ENCODE data around the gene SLFN12L.

Gene SLFN12L

DNA sequence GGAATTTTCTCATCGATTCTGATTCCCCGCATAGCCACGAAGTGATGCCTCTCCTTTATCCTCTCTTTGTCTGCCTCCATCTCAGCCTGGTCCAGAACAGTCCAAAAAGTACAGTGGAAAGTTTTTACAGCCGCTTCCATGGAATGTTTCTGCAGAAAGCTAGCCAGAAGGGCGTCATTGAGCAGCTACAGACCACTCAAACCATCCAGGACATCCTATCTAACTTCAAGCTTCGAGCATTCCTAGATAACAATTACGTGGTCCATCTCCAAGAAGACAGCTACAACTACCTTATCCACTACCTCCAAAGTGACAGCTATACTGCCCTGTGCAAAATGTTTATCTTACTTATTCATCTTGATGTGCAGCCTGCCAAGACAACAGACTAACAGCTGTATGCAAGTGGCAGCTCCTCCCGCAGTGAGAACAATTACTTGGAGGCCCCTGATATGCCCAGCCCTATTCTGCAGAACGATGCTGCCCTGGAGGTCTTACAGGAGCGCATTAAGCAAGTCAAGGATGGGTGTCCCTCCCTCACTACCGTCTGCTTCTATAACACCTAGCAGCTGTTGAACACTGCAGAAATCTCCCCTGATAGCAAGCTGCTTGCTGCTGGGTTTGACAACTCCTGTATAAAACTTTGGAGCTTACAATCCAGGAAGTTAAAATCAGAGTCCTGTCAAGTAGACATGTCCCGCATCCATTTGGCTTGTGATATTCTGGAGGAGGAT lies 38.9 kb downstream of the SLFN12L start:
- no peak for TF ChIP-seq EZH2phosphoT487 (IDR thresholded peaks at IDR 0.05; ENCODE audit: low read depth)
- TF ChIP-seq, protein P1, sequence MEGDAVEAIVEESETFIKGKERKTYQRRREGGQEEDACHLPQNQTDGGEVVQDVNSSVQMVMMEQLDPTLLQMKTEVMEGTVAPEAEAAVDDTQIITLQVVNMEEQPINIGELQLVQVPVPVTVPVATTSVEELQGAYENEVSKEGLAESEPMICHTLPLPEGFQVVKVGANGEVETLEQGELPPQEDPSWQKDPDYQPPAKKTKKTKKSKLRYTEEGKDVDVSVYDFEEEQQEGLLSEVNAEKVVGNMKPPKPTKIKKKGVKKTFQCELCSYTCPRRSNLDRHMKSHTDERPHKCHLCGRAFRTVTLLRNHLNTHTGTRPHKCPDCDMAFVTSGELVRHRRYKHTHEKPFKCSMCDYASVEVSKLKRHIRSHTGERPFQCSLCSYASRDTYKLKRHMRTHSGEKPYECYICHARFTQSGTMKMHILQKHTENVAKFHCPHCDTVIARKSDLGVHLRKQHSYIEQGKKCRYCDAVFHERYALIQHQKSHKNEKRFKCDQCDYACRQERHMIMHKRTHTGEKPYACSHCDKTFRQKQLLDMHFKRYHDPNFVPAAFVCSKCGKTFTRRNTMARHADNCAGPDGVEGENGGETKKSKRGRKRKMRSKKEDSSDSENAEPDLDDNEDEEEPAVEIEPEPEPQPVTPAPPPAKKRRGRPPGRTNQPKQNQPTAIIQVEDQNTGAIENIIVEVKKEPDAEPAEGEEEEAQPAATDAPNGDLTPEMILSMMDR (IDR thresholded peaks at IDR 0.05; ENCODE audit: low read depth, low read length) = no peak
- H2AFZ ChIP-seq (ENCODE audit: low read depth, low read length) = no peak overlapping the region
- no peak overlapping the region for H3K27ac ChIP-seq (ENCODE audit: low read length)
- H3K79me2 ChIP-seq (ENCODE audit: low read length) = no peaks in the 10 kb centered on the region
- no peak overlapping the region for H3K4me3 ChIP-seq (ENCODE audit: low read length)
- H3K9me3 ChIP-seq (ENCODE audit: insufficient read depth, low read length) = no peaks in the 10 kb centered on the region
- H3K4me1 ChIP-seq (ENCODE audit: low read length) = no peaks in the 10 kb centered on the region
- H4K20me1 ChIP-seq (ENCODE audit: insufficient read depth, low read length) = no peaks in the 10 kb centered on the region
- H3K9ac ChIP-seq (ENCODE audit: low read length) = no peak overlapping the region
- no peaks in the 10 kb centered on the region for H3K27me3 ChIP-seq (ENCODE audit: low read depth, low read length)
- H3K4me2 ChIP-seq (ENCODE audit: low read length) = no peak overlapping the region
- no peaks in the 10 kb centered on the region for H3K36me3 ChIP-seq (replicated peaks; ENCODE audit: low read depth, low read length)

DNA sequence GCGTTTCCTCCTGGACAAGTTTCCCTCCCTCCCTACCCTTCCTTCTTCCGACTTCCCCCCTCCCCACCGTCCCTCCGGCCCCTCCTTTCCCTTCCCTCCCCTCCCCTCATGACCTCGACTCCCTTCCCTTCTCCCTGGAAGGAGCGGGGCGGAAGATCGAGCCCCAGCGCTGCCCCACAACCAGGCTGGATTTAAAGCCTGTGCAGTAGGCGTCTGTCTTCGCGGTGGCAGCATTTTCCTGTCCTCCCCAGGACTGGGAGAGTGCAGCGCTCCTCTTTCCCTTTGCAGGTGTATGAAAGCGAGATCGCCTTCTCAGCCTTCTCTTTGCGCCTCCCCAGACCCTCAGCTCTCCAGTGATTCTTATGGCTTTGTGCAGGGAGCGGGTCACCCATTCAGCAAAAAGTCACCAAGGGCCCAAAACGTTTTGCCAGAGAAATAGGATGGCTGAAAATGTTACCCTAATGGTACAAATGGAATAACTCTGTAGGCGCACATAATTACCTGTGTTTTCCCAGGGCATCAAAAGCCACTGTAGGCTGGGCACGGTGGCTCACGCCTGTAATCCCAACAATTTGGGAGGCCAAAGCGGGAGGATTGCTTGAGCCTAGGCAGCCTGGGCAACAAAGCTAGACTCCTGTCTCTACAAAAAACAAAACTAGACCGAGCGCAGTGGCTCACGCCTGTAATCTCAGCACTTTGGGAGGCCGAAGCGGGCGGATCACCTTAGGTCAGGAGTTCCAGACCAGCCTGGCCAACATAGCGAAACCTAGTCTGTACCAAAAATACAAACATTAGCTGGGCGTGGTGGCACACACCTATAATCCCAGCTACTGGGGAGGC lies 40.8 kb downstream of the SLFN12L start:
- Histone ChIP-seq H3K9me3 (ENCODE audit: insufficient read depth, low read length) (no peaks in the 10 kb centered on the region), H3K36me3 (replicated peaks; ENCODE audit: low read depth, low read length) (no peaks in the 10 kb centered on the region), H3K9ac (ENCODE audit: low read length) (no peak overlapping the region), H3K79me2 (ENCODE audit: low read length) (no peaks in the 10 kb centered on the region), H3K4me3 (ENCODE audit: low read length) (no peak overlapping the region), H3K4me2 (ENCODE audit: low read length) (no peak overlapping the region), H3K27me3 (ENCODE audit: low read depth, low read length) (peaks cover 12% of the 10 kb centered on the region; the same call in 1 of the 2 replicates), H3K27ac (ENCODE audit: low read length) (no peak overlapping the region), H2AFZ (ENCODE audit: low read depth, low read length) (no peak overlapping the region), H3K4me1 (ENCODE audit: low read length) (no peaks in the 10 kb centered on the region), H4K20me1 (ENCODE audit: insufficient read depth, low read length) (no peaks in the 10 kb centered on the region)
- TF ChIP-seq, protein P1 (IDR thresholded peaks at IDR 0.05; ENCODE audit: low read depth, low read length) = no peak
- no peak for TF ChIP-seq EZH2phosphoT487 (IDR thresholded peaks at IDR 0.05; ENCODE audit: low read depth)

DNA sequence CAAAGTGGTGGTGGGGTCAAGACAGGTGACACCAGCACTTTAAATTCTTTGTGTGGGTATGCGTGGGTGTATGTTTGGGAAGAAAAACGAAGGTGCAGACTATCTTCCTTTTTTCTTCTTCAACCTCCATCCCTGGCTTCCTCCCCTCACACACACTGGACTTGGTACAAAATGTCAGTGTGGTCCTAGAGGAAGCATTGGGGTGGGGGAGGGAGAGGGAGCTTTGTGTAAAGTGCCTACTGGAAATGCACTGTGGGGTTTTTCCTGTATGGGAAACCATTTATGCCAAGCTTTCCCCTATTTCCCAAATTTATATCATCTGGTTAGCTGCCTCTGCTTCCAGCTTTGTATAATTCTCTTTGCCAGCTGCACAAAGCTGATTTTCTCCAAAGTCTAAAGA lies 44.4 kb downstream of the SLFN12L start:
- Histone ChIP-seq H3K4me2 (ENCODE audit: low read length) (no peak overlapping the region), H2AFZ (ENCODE audit: low read depth, low read length) (no peak overlapping the region), H3K4me1 (ENCODE audit: low read length) (no peaks in the 10 kb centered on the region), H3K27me3 (ENCODE audit: low read depth, low read length) (peaks cover 21% of the 10 kb centered on the region), H3K9me3 (ENCODE audit: insufficient read depth, low read length) (no peaks in the 10 kb centered on the region), H3K27ac (ENCODE audit: low read length) (no peak overlapping the region), H3K36me3 (replicated peaks; ENCODE audit: low read depth, low read length) (no peaks in the 10 kb centered on the region), H4K20me1 (ENCODE audit: insufficient read depth, low read length) (no peaks in the 10 kb centered on the region), H3K79me2 (ENCODE audit: low read length) (no peaks in the 10 kb centered on the region), H3K4me3 (ENCODE audit: low read length) (no peak overlapping the region), H3K9ac (ENCODE audit: low read length) (no peak overlapping the region)
- no peak for TF ChIP-seq EZH2phosphoT487 (IDR thresholded peaks at IDR 0.05; ENCODE audit: low read depth)
- TF ChIP-seq, protein P1 (IDR thresholded peaks at IDR 0.05; ENCODE audit: low read depth, low read length) = no peak

DNA sequence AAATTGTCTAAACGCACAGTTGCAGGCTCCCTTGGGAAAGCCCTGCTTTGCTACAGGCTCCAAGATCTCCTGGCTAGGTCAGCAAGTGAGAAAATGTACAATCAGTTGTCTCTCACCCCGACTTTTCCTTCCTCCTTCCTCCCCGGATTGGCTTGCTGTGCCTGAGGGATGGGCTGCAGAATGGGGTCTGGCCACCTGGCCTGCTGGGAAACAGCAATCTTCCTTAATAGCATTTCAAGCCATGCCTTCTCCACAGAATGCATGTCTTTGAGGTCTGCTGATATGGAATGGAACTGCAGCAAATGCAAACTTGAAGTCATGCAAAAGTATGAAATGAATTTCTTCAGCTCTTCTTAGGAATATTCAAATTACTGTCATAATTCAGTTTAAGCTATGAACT lies 46.1 kb downstream of the SLFN12L start:
- TF ChIP-seq EZH2phosphoT487 (IDR thresholded peaks at IDR 0.05; ENCODE audit: low read depth) = no peak
- TF ChIP-seq, protein P1 (IDR thresholded peaks at IDR 0.05; ENCODE audit: low read depth, low read length) = no peak
- no peaks in the 10 kb centered on the region for H4K20me1 ChIP-seq (ENCODE audit: insufficient read depth, low read length)
- H3K4me1 ChIP-seq (ENCODE audit: low read length) = no peaks in the 10 kb centered on the region
- H2AFZ ChIP-seq (ENCODE audit: low read depth, low read length) = no peak overlapping the region
- H3K27me3 ChIP-seq (ENCODE audit: low read depth, low read length) = peaks cover 21% of the 10 kb centered on the region
- H3K9me3 ChIP-seq (ENCODE audit: insufficient read depth, low read length) = no peaks in the 10 kb centered on the region
- no peaks in the 10 kb centered on the region for H3K36me3 ChIP-seq (replicated peaks; ENCODE audit: low read depth, low read length)
- no peak overlapping the region for H3K4me3 ChIP-seq (ENCODE audit: low read length)
- no peak overlapping the region for H3K4me2 ChIP-seq (ENCODE audit: low read length)
- H3K27ac ChIP-seq (ENCODE audit: low read length) = no peak overlapping the region
- no peaks in the 10 kb centered on the region for H3K79me2 ChIP-seq (ENCODE audit: low read length)
- H3K9ac ChIP-seq (ENCODE audit: low read length) = no peak overlapping the region
